AG08395 (cell line): ENCODE results near the gene NDUFAF5.

Experiments
- DNase-seq: peaks from one replicate; pipeline ENCODE4 v3.0.0; 2012; ENCODE audit warnings: mixed read lengths, low spot score

NDUFAF5 gene

GRCh38 chr20:13824459-13824858 lies 39.6 kb downstream of the NDUFAF5 start:
- DNase-seq: no peak

- DNase-seq: no peak
Measured at GRCh38 chr20:13825465-13825864, 40.6 kb downstream of the NDUFAF5 start.

DNA sequence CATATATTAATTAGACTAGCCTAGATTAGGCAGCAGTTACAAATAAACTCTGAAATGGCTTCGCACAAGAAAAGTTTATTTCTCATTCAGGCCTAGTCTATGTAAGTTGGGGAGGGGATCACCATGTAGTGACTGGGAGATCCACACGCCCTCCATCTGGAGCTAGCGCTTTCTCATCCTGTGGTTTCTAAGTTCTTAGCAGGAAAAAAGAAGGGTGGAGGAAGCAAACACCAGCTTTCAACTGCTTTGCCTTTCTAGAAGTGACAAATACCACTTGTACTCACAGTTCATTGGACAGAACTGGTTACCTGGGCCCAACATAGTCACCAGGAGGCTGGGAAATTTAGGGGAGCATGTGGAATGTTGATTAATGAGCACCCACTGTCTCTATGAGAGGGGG lies 46.6 kb downstream of the NDUFAF5 start:
- peak; percentile 34 for DNase-seq

- DNase-seq: no peak
Measured at GRCh38 chr20:13838664-13839063, 53.8 kb downstream of the NDUFAF5 start.

DNA sequence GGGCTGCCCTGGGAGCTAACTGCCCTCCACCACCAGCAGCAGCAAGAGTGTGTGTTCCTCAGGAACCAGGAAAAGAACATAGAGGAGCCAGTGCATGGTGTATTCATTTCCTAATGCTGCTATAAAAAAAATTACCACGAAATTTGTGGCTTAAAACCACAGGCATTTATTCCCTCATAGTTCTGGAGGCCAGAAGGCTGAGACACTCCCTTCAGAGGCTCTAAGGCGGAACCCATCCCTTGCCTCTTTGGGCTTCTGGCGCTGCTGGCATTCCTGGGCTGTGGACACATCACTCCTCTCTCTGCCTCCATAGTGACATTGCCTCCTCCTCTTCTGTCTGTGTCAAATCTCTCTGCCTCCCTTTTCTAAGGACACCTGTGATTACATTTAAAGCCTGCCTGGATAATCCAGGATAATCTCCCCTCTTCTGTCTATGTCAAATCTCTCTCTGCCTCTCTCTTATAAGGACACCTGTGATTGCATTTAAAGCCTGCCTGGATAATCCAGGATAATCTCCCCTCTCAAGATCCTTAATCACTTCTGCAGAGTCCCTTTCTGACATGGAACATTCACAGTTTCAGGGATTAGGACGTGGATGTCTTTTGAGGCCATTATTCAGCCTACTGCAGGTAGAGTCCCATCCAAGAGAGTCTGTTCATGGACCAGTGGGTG lies 54.7 kb downstream of the NDUFAF5 start:
- DNase-seq: peak; percentile 86

GRCh38 chr20:13840093-13840465 lies 55.3 kb downstream of the NDUFAF5 start:
- no peak for DNase-seq

DNA sequence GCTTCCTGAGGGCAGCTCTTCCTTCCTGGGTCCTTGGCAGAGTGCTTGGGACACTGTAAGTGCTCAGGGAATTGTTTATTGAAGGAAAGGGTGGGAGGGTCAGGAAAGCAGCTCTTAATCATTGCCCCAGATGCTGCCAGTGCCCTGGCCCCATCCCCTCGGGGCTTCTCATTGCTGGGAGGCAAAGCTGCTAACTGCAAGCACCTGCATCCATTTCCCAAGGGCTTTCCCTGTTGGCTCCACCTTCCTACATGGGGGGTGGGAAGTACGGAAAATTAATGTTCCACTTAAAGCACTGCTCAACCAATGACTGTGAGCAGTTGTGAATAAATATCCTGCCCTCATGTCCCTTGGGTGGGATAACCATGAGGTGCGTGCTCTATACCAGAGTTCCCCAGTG lies 56.4 kb downstream of the NDUFAF5 start:
- no peak for DNase-seq

DNA sequence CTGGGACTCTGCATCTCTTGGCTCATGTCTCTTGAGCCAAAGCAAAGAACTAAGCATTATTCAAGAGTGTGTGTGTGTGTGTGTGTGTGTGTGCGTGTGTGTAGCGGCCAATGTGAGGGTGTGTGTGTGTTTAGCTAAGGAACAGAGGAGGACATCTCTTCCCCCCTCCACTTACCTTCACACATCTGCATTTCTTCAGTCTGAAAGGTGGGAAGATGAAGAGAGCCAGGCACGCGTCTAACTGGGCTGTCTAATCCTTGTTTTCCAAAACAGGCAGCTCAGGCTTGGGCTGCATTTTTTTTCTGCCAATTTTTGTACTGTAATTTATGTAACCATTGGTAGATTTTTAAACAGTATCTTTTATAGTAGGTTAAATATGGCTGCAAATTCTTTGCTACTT lies 59.5 kb downstream of the NDUFAF5 start:
- no peak for DNase-seq

DNA sequence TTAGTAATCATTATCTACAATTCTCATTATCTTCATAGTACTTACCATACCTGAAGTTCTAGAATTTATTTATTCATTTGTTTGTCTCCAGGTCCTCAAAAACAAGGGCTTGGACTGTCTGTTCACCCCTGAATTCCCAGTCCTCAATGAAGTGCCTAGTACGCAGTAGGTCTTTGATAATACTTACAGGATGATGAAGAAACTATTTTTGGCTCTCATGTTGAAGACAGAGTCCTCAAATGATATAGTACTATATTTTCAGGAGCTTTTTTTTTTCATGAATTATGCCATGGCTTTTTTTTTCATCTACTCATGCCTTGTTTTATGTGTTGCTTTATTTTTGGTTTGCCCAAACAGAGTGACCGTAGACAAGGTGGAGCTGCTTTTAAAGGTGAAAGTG lies 66.5 kb downstream of the NDUFAF5 start:
- no peak for DNase-seq

DNA sequence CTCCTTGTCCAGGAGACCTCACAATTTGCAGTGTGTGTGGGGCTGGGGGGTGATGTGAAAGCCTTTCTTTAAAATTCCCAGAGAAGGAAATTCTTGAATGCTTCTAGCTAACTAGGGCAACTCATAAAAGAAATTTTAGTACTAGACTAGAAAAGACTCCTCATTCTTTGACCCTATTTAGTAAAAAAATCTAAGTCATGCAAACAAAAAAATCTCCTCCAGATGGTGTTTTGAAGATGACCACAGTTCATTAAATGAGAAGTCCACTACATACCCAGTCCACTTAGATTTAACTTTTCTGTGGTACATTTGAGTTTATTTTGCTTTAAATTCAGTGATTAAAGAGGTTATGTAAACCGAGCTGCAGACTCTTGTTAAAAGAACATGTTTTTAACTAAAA lies 67.5 kb downstream of the NDUFAF5 start:
- DNase-seq: peak; percentile 62

DNA sequence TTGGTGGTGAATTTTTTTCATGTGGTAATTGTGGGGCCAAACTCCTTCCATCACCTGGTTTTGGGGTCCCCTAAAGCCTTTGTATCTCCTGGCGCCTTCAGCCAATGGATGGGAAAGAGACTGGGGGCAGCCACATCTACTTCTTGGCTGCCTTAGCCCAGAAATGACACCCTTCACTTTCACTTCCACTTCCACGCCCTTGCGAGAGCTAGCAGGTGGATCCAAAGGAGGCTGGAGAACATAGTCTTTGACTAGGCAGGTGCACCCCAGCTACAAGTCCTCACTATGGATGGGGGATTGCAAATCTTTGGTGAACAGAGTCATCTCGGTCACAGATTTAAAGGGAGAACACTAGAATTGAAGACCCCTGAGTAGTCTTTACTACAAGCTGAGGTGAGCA lies 70.8 kb downstream of the NDUFAF5 start:
- DNase-seq: no peak

- no peak for DNase-seq
Measured at GRCh38 chr20:13856354-13856753, 71.5 kb downstream of the NDUFAF5 start.

GRCh38 chr20:13857304-13857703 lies 72.5 kb downstream of the NDUFAF5 start:
- DNase-seq: peak; percentile 20

DNA sequence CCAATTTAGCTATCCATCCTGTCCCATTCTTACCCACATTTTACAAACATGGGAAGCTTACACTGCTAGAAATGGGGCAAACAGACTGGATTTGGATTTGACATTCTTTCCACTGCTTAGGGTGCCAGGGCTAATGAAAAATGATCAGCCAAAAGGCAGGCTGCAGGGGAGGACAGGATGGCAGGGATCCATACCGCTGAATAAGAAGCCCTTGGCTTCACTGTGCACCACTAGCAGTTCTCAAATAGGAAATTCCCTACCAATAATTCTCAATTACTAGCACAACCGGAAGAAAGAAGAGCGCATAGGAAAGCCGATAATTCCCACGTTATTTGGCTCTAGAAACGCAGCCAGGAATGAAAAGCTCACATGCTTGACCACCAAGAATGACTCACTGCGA lies 73.1 kb downstream of the NDUFAF5 start:
- peak; percentile 4 for DNase-seq

DNA sequence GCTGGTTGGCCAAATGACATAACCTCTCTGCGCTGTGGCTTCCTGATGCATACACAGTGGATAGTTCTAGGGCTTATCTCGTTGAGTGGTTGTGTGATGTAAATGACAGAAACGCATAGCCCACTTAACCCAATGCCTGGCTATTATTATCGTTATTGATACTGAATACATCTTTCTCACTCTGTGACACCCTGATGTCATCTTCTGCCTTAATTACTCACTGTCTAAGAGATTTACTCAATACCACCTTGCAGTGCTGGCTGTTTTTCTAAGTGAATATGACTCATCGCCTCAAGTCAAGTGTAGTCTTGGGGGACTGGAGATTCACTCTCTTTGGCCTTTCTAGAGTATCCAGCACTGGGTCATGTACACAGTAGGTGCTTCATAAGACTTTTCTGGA lies 73.6 kb downstream of the NDUFAF5 start:
- no peak for DNase-seq

DNA sequence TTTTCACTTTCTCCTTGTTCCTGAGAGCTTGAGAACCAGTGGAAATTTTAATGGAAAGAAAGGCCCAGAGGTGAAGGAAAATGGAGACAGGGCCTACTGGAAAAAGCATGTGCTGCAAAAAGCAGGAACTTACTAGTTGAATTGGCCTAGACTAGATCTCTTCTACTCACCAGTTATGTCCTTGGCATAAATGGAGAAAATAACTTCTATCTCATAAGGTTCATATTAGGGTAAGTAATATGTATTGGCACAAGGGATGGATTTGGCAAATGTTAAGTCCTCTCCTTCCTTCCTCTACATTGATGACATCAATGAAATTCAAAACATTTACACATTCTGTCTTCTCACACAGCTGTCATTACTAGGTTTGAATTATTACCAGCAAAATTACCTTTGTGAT lies 74.0 kb downstream of the NDUFAF5 start:
- DNase-seq: no peak

- no peak for DNase-seq
Measured at GRCh38 chr20:13862245-13862644, 77.4 kb downstream of the NDUFAF5 start.

GRCh38 chr20:13863244-13863643 lies 78.4 kb downstream of the NDUFAF5 start:
- no peak for DNase-seq

DNA sequence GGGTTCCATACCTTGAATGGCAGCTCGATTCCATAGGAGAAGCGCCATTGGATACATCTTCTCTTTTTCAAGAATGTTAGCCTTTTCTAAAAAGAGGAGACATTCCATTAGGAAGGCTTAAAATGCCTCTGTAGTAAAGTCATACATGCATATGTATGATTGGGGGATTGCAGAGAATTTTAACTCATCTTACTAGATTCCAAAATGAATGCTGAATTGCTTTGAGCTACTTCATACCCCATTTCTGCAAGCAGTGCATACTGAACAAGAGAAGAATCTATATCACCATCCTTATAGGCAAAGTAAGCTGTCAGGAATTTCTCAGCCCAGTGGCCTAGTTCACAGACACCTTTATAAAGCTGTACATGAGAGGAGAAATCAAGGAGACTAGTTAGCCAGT lies 80.3 kb downstream of the NDUFAF5 start:
- DNase-seq: no peak

DNA sequence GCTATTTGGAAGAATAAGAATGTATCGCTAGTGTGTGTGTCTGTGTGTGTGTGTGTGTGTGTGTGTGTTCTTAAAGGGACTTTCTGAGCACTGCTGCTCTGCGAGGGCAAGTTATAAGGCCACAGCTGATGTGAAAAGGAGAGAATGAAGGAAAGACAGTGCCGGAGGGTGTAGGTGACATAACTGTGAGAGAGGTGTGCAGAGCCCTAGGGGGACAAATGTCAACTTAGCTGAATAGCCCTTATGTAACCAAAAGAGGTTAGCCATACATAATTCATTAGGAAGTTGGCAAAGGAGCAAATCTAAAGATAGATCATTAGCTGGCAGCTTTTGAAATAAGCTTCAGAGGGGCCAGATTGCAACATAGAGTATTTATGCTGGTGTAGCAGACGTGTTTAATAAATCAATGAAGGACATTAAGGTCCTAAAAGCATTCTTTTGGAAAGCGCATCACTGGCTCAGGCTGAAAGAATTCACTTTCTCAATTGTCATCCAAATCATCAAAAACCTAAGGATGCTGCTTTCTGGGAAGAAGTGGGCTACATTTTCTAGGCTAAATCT lies 81.0 kb downstream of the NDUFAF5 start:
- peak; percentile 81 for DNase-seq

GRCh38 chr20:13868331-13868730 lies 83.5 kb downstream of the NDUFAF5 start:
- peak; percentile 90 for DNase-seq

DNA sequence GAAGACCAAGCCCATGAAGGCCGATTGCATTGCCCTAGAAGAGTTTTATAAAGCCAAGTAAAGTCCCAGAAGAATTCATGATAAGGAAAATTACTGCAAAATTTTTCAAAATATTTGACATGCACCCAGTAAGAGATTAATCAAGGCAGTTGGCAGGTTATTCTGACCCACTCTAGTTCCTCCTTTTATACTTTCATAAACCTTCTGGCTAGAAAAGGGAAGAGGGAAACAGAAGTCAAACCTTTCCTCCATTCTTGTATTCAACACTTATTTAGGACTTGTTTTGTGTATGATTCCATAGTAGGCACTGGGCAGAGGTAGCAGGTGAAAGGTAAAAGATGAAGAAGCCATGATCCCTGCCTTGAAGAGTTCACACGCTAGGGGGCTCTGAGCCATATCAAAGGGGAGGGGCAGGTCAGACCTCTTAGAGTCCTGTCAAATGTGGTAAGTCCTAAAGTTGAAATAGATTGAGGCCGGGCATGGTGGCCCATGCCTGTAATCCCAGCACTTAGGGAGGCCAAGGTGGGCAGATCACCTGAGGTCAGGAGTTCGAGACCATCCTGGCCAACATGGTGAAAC lies 85.4 kb downstream of the NDUFAF5 start:
- no peak for DNase-seq
